HG03135 (cell line): ENCODE data around the gene TMEM135.

Source experiments
- ATAC-seq: cut with Tn5 transposase; IDR thresholded peaks from one replicate; pipeline ENCODE4 v1.9.1; 2021; ENCODE audit warnings: mild to moderate bottlenecking, moderate library complexity; ENCODE audit not compliant: unreplicated experiment

Gene TMEM135

DNA sequence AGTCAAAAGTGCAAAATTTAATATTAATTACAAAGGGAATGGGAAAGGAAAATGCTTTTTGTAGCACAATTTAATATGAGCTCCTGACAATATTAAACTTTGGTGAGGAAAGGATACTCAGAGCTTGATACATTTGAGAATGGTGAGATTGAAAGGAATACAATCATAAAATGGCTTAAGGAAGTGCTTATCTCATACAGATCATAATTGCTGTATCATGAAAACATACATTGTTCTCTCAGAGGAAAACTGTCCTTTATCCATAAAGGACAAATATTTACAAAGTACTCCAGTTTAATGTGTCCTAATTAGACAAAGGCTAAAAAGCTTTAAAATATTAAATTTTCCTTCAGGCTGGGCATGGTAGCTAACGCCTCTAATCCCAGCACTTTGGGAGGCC lies 260.4 kb downstream of the TMEM135 start:
- no peak for ATAC-seq

DNA sequence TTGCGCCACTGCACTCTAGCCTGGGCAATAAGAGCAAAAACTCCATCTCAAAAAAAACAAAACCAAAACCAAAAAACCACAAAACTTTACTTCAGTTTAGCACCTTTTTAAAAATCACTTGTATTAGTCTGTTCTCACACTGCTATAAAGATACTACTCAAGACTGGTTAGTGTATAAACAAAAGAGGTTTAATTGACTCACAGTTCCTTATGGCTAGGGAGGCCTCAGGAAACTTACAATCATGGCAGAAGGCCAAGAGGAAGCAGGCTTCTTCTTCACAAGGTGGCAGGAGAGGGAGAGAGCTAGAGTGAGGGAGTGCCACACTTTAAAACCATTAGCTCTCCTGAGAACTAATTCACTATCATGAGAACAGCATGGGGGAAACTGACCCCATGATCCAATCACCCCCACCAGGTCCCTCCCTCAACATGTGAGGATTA lies 261.3 kb downstream of the TMEM135 start:
- no peak for ATAC-seq

GRCh38 chr11:87300640-87301380 lies 263.1 kb downstream of the TMEM135 start:
- ATAC-seq = peak; percentile 69

DNA sequence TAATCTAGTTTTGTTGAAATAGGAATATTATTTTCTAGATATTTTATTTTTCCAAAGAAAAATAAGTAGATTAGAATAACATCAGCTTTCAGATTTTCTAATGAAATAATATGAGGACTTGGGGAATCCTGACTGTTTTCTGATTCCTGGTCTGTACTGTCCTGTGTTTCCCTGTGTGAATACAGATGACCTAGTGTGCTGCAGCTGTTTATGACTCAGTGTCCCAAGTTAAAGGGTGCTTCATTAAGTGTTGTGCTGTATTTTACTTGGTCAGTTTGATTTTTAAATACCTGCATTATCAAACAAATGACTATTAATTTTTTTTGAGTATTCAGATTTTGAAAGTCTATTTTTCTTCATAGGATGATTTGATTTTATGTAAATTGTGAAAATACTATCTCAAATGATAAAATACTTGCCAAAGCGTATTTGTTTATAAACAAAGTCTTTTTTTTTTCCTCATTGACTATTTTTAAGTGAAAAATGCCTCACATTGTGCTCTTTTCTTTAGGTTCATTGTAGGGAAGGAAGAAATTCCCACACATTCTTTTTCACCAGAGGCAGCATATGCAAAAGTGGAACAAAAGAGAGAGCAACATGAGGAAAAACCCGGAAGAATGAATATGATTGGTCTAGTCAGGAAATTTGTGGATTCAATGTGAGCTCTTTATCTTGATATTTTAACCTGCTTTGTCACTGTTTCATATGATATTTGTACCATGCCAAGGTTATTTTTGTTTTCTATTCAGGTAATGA lies 264.2 kb downstream of the TMEM135 start:
- no peak for ATAC-seq

- ATAC-seq = no peak
Measured at GRCh38 chr11:87304412-87304811, 266.7 kb downstream of the TMEM135 start.

- no peak for ATAC-seq
Measured at GRCh38 chr11:87306262-87306851, 268.6 kb downstream of the TMEM135 start.

GRCh38 chr11:87307101-87307500 lies 269.4 kb downstream of the TMEM135 start:
- no peak for ATAC-seq

DNA sequence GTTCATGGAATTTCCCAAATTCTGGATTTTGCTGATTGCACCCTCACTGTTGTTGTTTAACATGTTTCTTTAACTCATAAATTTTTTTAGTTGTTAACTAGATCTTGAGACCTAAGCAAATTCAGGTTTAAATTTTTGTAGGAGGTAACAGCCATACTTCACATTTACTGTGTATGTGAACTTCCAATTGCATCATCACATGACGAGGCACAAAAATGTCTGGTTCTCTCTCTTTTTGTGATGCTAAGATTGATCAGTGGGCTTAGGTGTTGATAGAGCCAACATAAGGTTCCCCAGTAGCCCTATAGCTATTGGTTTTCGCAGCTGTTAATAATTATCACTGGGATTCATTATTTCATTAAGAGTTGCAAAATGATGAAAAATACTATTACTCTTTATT lies 277.5 kb downstream of the TMEM135 start:
- no peak for ATAC-seq

DNA sequence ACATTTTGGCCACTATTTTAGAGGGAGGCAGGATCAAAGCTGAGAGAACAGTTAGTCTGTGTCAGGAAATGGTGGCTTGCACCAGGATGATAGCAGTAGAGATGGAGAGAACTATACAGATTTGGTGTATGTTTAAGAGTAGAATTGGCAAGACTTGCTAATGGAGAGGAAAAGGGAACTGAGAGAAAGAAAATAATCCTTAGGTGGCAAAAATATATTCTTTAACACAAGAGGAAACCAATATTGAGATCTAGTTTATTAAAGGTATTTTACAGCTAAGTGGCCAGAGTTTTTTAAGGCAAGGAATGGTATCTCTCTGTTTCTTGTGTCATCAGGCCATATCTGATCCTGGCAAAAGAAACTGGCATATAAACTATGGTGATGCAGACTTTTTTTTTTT lies 278.8 kb downstream of the TMEM135 start:
- ATAC-seq = no peak

DNA sequence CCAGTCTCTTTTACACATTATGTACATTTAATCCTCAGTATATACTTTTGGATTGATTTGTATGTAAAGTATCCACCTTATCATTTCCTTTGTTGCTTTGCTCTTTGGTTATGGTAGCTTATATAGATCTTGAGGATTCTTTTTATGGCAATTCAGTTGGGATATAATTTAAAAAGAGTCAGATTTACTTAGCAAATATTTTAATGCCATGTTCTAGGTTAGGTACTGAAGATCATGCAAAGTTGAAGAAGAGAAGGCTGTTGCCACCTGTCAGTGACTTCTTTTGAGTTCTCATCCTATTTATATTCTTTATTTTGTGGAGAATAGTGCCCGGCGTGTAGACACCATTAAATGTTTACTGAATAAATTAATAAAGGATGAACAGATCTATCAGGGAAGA lies 279.7 kb downstream of the TMEM135 start:
- no peak for ATAC-seq

- no peak for ATAC-seq
Measured at GRCh38 chr11:87320123-87320522, 282.4 kb downstream of the TMEM135 start.

GRCh38 chr11:87322568-87322967 lies 284.8 kb downstream of the TMEM135 start:
- ATAC-seq = no peak

DNA sequence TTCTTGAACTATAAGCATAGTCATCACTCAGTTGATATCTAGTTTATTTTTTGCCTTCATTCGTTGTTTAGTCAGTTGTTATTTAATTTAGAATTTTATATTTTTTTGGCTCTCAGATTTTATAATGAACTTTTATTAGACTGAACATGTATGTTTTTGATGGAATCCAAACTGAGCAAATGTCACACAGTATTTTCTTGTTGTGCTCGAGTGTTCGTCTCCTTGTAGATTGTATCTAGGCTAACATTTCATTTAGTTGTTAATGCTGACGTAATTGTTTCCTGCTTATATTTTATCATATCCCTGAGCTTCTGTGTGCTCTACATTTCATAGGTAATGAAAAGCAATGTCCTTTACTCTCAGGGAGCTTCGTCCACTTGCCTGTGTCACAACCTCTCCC lies 286.2 kb downstream of the TMEM135 start:
- ATAC-seq = no peak

GRCh38 chr11:87324817-87325489 lies 287.2 kb downstream of the TMEM135 start:
- ATAC-seq = no peak

DNA sequence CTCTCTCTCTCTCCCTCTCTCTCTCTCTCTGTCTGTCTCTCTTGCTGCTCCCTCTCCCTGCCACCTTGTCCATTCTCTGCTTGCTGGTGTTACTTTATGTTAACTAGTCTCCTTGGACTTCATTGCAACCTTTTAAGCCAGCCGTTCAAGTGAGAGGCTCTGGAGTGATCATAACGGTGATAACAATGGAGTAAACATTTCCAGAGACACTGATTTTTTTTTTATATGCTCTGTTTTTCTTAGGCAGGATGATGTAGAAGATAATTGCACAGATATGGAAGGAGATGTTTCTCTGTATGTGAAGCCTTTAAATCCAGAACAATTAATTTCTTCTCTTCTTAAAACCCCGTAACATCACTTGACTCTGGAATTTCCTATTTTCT lies 287.7 kb downstream of the TMEM135 start:
- no peak for ATAC-seq

DNA sequence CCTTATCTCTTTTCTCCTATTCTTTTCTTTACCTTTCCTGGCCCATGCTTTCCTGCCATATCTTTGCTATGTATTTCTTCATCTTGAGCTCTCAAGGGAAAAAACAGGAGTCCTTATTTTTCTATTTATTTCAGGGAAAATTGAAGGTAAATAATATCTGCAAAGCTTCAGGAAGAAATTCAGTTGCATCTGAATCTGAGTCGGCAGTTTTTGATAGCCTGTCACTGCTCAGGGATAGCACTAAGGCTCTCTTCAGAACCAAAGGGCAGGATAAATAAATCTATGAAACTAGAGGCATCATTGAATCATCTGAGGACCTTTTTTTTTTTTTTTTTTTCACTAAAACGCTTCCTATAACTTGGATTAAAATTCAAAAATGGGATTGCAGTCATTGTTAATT lies 288.9 kb downstream of the TMEM135 start:
- ATAC-seq = no peak

GRCh38 chr11:87329172-87329571 lies 291.4 kb downstream of the TMEM135 start:
- ATAC-seq = no peak

DNA sequence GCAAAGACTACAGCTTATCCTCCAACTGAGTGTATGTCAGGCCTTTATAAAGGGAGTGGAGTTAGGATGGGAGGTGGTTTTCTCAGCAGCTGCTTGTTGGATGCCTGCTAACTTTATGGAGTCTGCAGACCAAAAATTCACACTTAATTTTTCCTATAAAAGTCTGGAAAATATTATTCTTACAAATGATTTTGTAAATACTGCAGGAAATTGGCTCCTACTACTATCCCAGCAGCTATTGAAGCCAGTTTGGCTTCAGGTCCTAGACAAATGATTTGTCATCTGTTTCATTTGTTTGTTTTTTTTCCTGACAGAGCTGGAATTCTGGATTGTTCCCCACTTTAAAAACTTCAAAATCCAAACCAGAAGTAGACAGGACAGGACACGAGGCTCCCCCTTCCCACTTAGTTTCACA lies 292.5 kb downstream of the TMEM135 start:
- ATAC-seq = no peak

DNA sequence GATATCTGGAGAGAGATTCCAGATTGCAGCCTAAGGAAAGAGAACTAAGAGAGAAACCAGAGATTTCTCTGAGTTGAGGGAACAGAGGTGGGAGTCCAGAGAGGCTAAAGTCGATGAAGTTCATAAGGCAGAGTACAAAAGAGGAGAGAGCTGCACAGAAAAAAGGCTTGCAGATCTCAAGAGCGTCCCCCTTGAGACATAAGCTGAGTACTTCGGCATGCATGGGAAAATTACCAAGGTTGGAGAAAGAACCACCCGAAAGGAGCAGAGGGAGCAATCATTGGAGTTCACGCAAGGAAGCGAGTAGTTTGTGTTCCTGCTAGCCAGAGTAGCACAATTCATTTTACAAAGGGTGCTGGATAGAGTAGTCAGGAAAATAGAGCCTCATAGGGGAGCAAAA lies 293.5 kb downstream of the TMEM135 start:
- ATAC-seq = no peak

DNA sequence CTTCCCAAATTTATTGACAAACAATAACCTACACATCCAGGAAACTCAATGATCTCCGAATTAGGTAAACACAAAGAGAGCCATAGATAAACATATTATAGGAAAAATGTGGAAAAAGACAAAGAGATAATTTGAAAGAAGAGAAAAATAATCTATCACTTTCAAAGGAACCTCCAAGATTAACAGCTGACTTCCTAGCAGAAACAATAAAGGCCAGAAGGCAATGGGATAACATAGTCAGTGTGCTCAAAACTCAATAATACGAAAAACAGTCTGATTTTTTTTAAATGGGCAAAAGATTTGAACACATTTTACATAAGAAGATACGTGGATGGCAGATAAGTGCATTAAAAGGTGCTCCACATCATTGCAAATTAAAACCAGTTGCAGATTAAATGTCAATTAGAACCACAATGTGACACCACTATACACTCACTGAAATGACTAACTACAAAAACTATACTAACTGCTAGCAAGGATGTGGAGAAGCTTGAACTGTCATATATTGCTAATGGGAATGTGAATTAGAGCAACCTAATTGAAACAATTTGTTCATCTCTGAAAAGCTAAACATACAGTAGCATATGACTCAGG lies 300.4 kb downstream of the TMEM135 start:
- ATAC-seq = no peak

- ATAC-seq = no peak
Measured at GRCh38 chr11:87339416-87339815, 301.7 kb downstream of the TMEM135 start.
